DMS 273 treated with DMSO at 0.1 percent for 48 hours (cell line): ENCODE data around the gene TAL1.

Experiments
- DNase-seq: peaks from one replicate; lab custom pipeline; 2025; lab: John Stamatoyannopoulos, UW

TAL1 gene

GRCh38 chr1:47229886-47230691, 1.9 kb downstream of the TAL1 start:
- no peak for DNase-seq

GRCh38 chr1:47229031-47229885, 2.8 kb downstream of the TAL1 start:
- no peak for DNase-seq

DNA sequence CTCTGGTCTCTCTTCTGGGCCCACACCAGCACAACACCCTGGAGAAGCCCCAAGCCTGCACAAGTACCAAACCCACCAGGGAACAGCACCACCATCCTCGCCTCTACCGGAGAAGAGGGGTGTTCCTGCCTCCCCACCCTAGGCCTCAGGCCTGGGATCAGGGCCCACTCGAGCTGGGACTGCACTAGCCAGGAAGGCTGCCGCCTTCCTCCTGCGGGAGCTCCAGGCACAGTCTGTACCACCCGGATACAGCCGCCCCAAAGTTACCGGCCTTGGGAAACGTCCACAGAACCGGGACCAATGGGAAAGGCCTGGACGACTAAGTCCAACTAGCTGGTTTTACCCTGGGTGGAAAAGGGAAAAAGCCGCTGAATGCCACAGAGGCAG, 3.4 kb downstream of the TAL1 start:
- no peak for DNase-seq

DNA sequence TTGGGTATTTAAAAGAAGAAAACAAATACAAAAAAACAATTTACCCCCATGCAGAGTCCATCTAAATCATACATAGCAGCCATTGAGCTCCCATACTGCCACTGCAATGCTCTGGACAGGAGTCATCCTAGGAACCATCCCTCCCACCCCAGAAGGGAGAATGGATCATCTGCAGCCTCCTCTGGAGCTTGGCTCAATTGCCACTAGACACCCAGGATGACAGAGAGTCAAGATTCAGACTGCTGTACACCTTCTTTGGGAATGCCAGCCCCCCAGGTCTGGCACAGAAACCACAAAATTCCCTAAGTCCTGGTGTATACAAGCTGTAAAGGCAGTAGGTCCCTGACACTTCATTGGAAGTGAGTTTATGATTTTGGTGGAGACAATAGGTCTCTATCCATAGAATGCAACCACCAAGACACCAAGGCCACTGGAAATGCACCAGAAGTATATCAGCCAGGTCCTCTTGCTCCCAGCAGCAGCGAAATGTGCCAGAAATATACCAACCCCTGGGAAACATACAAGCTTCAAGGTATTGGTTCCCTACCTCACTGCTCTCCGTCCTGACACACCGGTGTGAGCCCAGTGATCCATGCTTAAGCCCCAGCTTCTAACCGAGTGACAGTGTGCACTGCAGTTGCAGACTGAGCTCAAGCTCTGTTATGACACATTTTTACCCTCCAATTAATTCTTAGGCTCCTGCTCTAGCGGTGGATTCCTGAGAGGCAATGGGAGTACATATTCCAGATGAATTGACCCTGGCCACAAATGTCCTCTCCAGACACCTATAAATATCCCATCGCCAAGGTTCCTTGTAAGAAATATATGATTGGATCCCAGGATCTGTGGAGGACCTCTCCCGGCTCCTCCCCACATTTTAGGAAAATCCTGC, 4.4 kb downstream of the TAL1 start:
- no peak for DNase-seq

- DNase-seq, result no peak
These were observed 5.2 kb downstream of the TAL1 start for GRCh38 chr1:47226839-47227215.

- no peak for DNase-seq
These were observed 5.7 kb downstream of the TAL1 start for GRCh38 chr1:47226121-47226838.

- DNase-seq, result no peak
These were observed 6.5 kb downstream of the TAL1 start for GRCh38 chr1:47225430-47226100.

- DNase-seq, result no peak
These were observed 7.2 kb downstream of the TAL1 start for GRCh38 chr1:47224676-47225399.

GRCh38 chr1:47223921-47224675, 7.9 kb downstream of the TAL1 start:
- no peak for DNase-seq

DNA sequence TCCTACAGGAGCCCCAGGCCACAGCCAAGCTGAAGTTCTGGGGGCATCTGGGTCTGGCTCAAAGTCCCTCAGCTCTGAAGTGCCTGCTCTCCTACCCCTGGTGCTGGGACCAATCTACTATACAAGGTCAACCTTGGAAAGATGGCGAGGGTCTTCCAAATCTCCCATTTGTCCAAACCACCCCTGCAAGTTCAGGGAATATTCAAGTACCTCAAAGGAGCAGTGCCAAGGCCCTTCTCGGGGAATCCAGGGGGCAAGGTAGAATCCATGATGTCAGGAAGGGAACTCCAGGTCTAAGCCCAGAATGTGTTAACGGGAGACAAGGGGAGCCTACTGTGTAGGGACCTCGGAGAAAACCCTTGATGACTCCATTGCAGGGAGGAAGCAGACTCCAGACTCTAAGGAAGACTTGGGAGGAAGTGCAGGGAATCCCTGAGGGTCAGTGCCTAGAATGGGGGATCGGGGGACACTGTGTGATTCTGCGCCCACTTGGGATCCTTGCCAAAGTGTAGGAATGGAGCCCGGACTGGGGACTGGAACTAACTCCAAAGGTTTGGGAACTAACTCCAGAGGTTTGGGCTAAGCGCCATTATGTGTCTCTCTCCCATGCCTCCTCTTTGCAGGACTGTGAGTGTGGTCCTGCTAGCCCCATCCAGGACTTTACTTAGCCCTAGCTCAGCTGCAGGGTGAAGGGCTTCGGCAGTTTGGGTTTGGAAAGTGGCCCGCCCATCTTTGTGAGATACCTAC, 8.7 kb downstream of the TAL1 start:
- DNase-seq, result no peak

- DNase-seq, result no peak
These were observed 9.5 kb downstream of the TAL1 start for GRCh38 chr1:47222476-47222875.

GRCh38 chr1:47219590-47220220, 12.3 kb downstream of the TAL1 start:
- no peak for DNase-seq

DNA sequence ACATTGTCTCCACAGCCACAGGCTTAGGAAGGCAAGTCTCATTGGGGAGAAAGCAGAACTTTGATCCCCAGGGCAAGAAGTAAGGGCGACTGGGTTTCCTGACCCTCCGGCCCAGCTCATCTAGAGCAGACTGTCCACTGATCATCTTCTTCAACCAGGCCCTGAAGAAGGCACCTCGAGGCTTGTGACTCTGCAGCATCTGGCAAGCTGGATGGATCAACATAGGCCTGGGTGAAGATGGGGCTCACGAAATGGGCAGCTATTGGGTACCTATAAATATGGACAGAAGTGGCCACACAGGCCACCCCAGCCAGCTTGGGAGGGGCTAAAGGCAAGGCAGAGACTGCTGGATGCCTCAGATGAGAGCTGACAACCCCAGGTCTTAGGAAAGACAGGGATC, 13.0 kb downstream of the TAL1 start:
- no peak for DNase-seq

GRCh38 chr1:47216278-47217059, 15.6 kb downstream of the TAL1 start:
- no peak for DNase-seq

DNA sequence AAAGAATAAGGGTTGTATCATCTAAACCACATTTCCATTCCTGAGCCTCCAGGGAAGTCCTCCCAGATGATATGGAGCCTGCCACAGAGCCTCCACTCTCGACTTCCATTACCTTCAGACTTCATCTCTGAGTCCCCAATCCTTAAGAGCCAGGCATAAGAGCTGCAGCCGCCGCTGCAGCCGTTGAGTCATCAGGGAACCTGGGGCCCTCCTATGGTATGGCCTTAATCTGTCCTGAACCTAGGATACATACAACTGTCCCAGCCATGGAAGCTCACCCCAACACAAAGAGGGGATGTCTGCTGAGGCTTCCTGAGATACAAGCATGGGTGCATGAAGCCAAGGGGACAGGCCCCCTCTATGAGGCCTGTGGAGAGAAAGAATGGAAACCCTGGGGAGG, 16.3 kb downstream of the TAL1 start:
- no peak for DNase-seq

DNA sequence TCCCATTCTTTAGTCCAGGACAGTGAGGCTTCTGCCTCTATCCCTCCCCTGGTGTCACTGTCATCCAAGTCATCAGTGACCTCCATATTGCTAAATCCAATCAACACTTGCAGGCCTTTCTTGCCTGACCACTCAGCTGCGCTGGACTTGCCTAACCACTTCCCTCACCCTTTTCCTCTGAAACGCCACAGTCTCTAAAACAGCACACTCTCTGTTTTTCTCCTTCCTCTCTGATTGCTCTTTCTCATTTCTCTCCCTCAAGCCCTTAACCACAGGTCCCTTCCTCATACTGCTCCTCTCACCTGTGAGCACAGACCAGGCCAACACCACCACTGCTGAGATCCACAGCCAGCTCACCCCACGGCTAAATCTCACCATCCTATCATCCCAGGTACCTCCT, 17.5 kb downstream of the TAL1 start:
- DNase-seq, result no peak

- no peak for DNase-seq
These were observed 18.6 kb downstream of the TAL1 start for GRCh38 chr1:47213230-47213963.
